SW480 (cell line): ENCODE results near the gene ARSI.

Experiments used
- DNase-seq: peaks from one replicate; pipeline ENCODE4 v3.0.0-alpha.2; 2016; ENCODE audit warnings: low spot score

ARSI gene

GRCh38 chr5:150302301-150303069 lies at the start of gene ARSI:
Gene ARSI, minus strand, starts transcription at chr5:150302905. Its CDS starts 532 bp downstream, at chr5:150302373.
- no peak for DNase-seq

GRCh38 chr5:150350524-150351344 lies 48.0 kb upstream of the ARSI start:
- peak; percentile 72 for DNase-seq

GRCh38 chr5:150349681-150350275 lies 47.1 kb upstream of the ARSI start:
- DNase-seq = no peak

GRCh38 chr5:150347451-150347850 lies 44.7 kb upstream of the ARSI start:
- no peak for DNase-seq

- DNase-seq = no peak
Observed at GRCh38 chr5:150347003-150347402, 44.3 kb upstream of the ARSI start.

- DNase-seq = no peak
Observed at GRCh38 chr5:150346592-150346991, 43.9 kb upstream of the ARSI start.

GRCh38 chr5:150345716-150346115 lies 43.0 kb upstream of the ARSI start:
- DNase-seq = no peak

GRCh38 chr5:150343994-150344631 lies 41.4 kb upstream of the ARSI start:
- no peak for DNase-seq

GRCh38 chr5:150342583-150342982 lies 39.9 kb upstream of the ARSI start:
- no peak for DNase-seq

GRCh38 chr5:150341989-150342388 lies 39.3 kb upstream of the ARSI start:
- no peak for DNase-seq

GRCh38 chr5:150341331-150341730 lies 38.6 kb upstream of the ARSI start:
- no peak for DNase-seq

GRCh38 chr5:150340614-150341255 lies 38.0 kb upstream of the ARSI start:
- DNase-seq = no peak

- no peak for DNase-seq
Observed at GRCh38 chr5:150339841-150340240, 37.1 kb upstream of the ARSI start.

GRCh38 chr5:150339165-150339564 lies 36.5 kb upstream of the ARSI start:
- DNase-seq = no peak

- no peak for DNase-seq
Observed at GRCh38 chr5:150338546-150338945, 35.8 kb upstream of the ARSI start.

- DNase-seq = no peak
Observed at GRCh38 chr5:150335778-150336177, 33.1 kb upstream of the ARSI start.

- DNase-seq = no peak
Observed at GRCh38 chr5:150333400-150333799, 30.7 kb upstream of the ARSI start.

GRCh38 chr5:150329881-150330876 lies 27.5 kb upstream of the ARSI start:
- no peak for DNase-seq

GRCh38 chr5:150329038-150329437 lies 26.3 kb upstream of the ARSI start:
- no peak for DNase-seq

- no peak for DNase-seq
Observed at GRCh38 chr5:150328515-150328914, 25.8 kb upstream of the ARSI start.

- DNase-seq = no peak
Observed at GRCh38 chr5:150327139-150327538, 24.4 kb upstream of the ARSI start.
